CD14-positive monocyte (primary cell): ENCODE data around the gene KIF26B. TPM values are rescaled to one million over a fixed set of nuclear protein-coding genes. Genes with fewer than 3 reads are reported as not detected.

Source experiments
- DNase-seq, 3 donors: peaks; one replicate each; pipeline ENCODE4 v3.0.0-alpha.2; 2011 to 2022
- H2AFZ ChIP-seq: 2 replicates; pipeline ENCODE4 v1.6.0; 2012; ENCODE audit warnings: mild to moderate bottlenecking, low read depth, low read length, inconsistent platforms; ENCODE audit not compliant: insufficient read depth, poor library complexity, severe bottlenecking
- H3K27ac ChIP-seq, 2 donors: 1 replicate in 1 of 2; 2 replicates in 1 of 2; pipeline ENCODE4 v1.5.1; 2012 to 2013; ENCODE audit warnings: low read length in 2 of 2, control low read depth in 1 of 2, inconsistent platforms in 1 of 2, low read depth in 1 of 2, mild to moderate bottlenecking in 1 of 2
- H3K27me3 ChIP-seq, 2 donors: one replicate each; pipeline versions ENCODE4 v1.6.0 to v1.6.1; 2011 to 2013; ENCODE audit warnings: low read length in 2 of 2; ENCODE audit not compliant: control insufficient read depth in 2 of 2, insufficient read depth in 2 of 2
- H3K36me3 ChIP-seq, 2 donors: replicated peaks in 1 of 2; 1 replicate in 1 of 2; 2 replicates in 1 of 2; pipeline versions ENCODE4 v1.5.1 to v1.6.1; 2012 to 2013; ENCODE audit warnings: low read length in 2 of 2, control low read depth in 1 of 2, inconsistent platforms in 1 of 2, mild to moderate bottlenecking in 1 of 2; ENCODE audit not compliant: insufficient read depth in 2 of 2, control insufficient read depth in 1 of 2
- H3K4me1 ChIP-seq, 2 donors: 1 replicate in 1 of 2; 2 replicates in 1 of 2; pipeline versions ENCODE4 v1.5.1 to v1.6.1; 2012 to 2013; ENCODE audit warnings: low read length in 2 of 2, control low read depth in 1 of 2, inconsistent platforms in 1 of 2, mild to moderate bottlenecking in 1 of 2, moderate library complexity in 1 of 2; ENCODE audit not compliant: insufficient read depth in 2 of 2, control insufficient read depth in 1 of 2
- H3K4me2 ChIP-seq: replicated peaks from 2 replicates; pipeline ENCODE3; 2012; ENCODE audit warnings: low read length, moderate library complexity, mild to moderate bottlenecking; ENCODE audit not compliant: poor library complexity, severe bottlenecking; ENCODE audit errors: extremely low read depth
- H3K4me3 ChIP-seq, 3 experiments: fragments of 200-600 bp in 1 of 3; sonication (generic) in 1 of 3; replicated peaks in 1 of 3; 1 replicate in 2 of 3; 2 replicates in 1 of 3; pipeline ENCODE4 v1.5.1; 2011 to 2013; ENCODE audit warnings: low read length in 3 of 3, mild to moderate bottlenecking in 3 of 3, control low read depth in 2 of 3, low read depth in 2 of 3, inconsistent platforms in 1 of 3, moderate library complexity in 1 of 3
- H3K79me2 ChIP-seq: 2 replicates; pipeline ENCODE4 v1.6.0; 2012; ENCODE audit warnings: mild to moderate bottlenecking, control low read depth, inconsistent platforms, low read length, moderate library complexity; ENCODE audit not compliant: insufficient read depth
- H3K9ac ChIP-seq: 2 replicates; pipeline ENCODE4 v1.6.0; 2017; ENCODE audit warnings: low read length, mild to moderate bottlenecking; ENCODE audit not compliant: insufficient read depth, poor library complexity, severe bottlenecking
- H3K9me3 ChIP-seq, 2 donors: replicated peaks in 1 of 2; 1 replicate in 1 of 2; 2 replicates in 1 of 2; pipeline versions ENCODE4 v1.5.1 to v1.6.1; 2012 to 2013; ENCODE audit warnings: low read length in 2 of 2, control low read depth in 1 of 2; ENCODE audit not compliant: control insufficient read depth in 1 of 2, insufficient read depth in 1 of 2
- H4K20me1 ChIP-seq: 2 replicates; pipeline ENCODE4 v1.6.0; 2012; ENCODE audit warnings: mild to moderate bottlenecking, low read length, control low read depth, moderate library complexity; ENCODE audit not compliant: insufficient read depth
- H3K27ac Mint-ChIP-seq, 7 donors: one replicate each; pipeline ENCODE4 v1.8.0; 2020; ENCODE audit warnings: mild to moderate bottlenecking in 7 of 7, mixed read lengths in 7 of 7, moderate library complexity in 6 of 7, inconsistent platforms in 2 of 7
- H3K27me3 Mint-ChIP-seq, 3 donors: one replicate each; pipeline ENCODE4 v1.8.0; 2021 to 2022; ENCODE audit warnings: low read depth in 3 of 3, mild to moderate bottlenecking in 3 of 3, mixed read lengths in 3 of 3, moderate library complexity in 3 of 3, inconsistent platforms in 1 of 3
- H3K36me3 Mint-ChIP-seq, 2 donors: one replicate each; pipeline ENCODE4 v1.8.0; 2020; ENCODE audit warnings: mixed read lengths in 2 of 2, inconsistent platforms in 1 of 2, mild to moderate bottlenecking in 1 of 2
- H3K4me1 Mint-ChIP-seq: one replicate; pipeline ENCODE4 v1.8.0; 2020; ENCODE audit warnings: mild to moderate bottlenecking, mixed read lengths
- H3K4me3 Mint-ChIP-seq, 2 donors: one replicate each; pipeline ENCODE4 v1.8.0; 2020; ENCODE audit warnings: mild to moderate bottlenecking in 2 of 2, mixed read lengths in 2 of 2, moderate library complexity in 1 of 2
- H3K9me3 Mint-ChIP-seq, 7 donors: one replicate each; pipeline ENCODE4 v1.8.0; 2020 to 2022; ENCODE audit warnings: mixed read lengths in 7 of 7, mild to moderate bottlenecking in 6 of 7, moderate library complexity in 6 of 7, inconsistent platforms in 2 of 7
- WGBS: methylation state at CpG from one replicate; pipeline ENCODE4 v1.1.5; 2013; ENCODE audit warnings: missing lambda C conversion rate; ENCODE audit not compliant: insufficient coverage; 5-methylcytosine and 5-hydroxymethylcytosine counted together
- intact Hi-C, 2 donors: fragments of 100-400 bp; cut with micrococcal nuclease; formaldehyde crosslinking; loops; one replicate each; pipeline versions ENCODE4 v1.15.0 to v1.15.1; 2023
- polyA plus RNA-seq, 3 donors: library from polyadenylated mRNA; depleted of rRNA in 1 of 3; unstranded in 2 of 3; stranded (reverse) in 1 of 3; fragments of 300-500 nt in 2 of 3; fragments of >200 nt in 1 of 3; fragmentation: Illumina TruSeq in 2 of 3; gene quantifications; 1 replicate in 2 of 3; 2 replicates in 1 of 3; pipeline ENCODE4 v1.2.3, GENCODE V29; 2012 to 2021
- TF ChIP-seq, protein P1 (sequence below): fragments of 200-600 bp; IDR thresholded peaks from one replicate; pipeline ENCODE4 v1.8.0; 2022; ENCODE audit warnings: antibody characterized with exemption, mild to moderate bottlenecking

Gene KIF26B
- polyA plus RNA-seq, 3 donors = 0.01 to 0.05 TPM; not detected in 1

DNA sequence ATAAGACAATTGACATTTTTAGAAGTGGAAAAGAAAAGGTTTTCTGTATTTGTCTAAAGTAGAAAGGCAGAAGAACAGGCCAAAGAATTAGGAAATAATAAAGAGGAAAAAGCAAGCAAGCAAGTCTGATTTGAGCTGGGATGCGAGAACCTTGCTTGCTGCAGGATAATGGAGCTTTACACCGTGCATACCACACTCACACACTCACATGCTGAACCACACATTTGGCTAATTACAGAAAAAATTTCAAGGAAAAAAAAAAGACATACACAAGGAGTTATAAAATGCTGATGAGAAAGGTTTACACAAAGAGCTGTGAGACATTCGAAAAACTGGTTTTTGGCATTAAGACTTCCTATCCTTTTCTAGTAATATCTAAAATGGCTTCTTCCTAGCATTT is 593.9 kb downstream of the KIF26B start:
- H3K4me1 ChIP-seq = no peaks in the 10 kb centered on the region
- H3K9me3 Mint-ChIP-seq = peaks cover 0 to 9% (median 6%) of the 10 kb centered on the region in 7 donors
- no peaks in the 10 kb centered on the region for H3K79me2 ChIP-seq
- H3K27ac Mint-ChIP-seq = no peak overlapping the region
- no CpG with 5 or more reads among the region's 3 CpGs for WGBS
- H3K27me3 Mint-ChIP-seq = no peaks in the 10 kb centered on the region
- H4K20me1 ChIP-seq = no peaks in the 10 kb centered on the region
- no peak for DNase-seq
- TF ChIP-seq, protein P1, sequence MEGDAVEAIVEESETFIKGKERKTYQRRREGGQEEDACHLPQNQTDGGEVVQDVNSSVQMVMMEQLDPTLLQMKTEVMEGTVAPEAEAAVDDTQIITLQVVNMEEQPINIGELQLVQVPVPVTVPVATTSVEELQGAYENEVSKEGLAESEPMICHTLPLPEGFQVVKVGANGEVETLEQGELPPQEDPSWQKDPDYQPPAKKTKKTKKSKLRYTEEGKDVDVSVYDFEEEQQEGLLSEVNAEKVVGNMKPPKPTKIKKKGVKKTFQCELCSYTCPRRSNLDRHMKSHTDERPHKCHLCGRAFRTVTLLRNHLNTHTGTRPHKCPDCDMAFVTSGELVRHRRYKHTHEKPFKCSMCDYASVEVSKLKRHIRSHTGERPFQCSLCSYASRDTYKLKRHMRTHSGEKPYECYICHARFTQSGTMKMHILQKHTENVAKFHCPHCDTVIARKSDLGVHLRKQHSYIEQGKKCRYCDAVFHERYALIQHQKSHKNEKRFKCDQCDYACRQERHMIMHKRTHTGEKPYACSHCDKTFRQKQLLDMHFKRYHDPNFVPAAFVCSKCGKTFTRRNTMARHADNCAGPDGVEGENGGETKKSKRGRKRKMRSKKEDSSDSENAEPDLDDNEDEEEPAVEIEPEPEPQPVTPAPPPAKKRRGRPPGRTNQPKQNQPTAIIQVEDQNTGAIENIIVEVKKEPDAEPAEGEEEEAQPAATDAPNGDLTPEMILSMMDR = no peak
- H3K4me1 Mint-ChIP-seq = no peaks in the 10 kb centered on the region
- H3K36me3 Mint-ChIP-seq = peaks cover 0 to 2% of the 10 kb centered on the region in 2 donors
- H3K4me3 ChIP-seq = no peak overlapping the region
- no peak overlapping the region for H3K4me3 Mint-ChIP-seq
- H3K27ac ChIP-seq = no peak overlapping the region
- H3K9me3 ChIP-seq = no peaks in the 10 kb centered on the region
- H3K4me2 ChIP-seq = no peak overlapping the region
- H3K27me3 ChIP-seq = no peaks in the 10 kb centered on the region
- H2AFZ ChIP-seq = no peak overlapping the region
- intact Hi-C loops = no loop called here
- H3K9ac ChIP-seq = no peak overlapping the region
- no peaks in the 10 kb centered on the region for H3K36me3 ChIP-seq

DNA sequence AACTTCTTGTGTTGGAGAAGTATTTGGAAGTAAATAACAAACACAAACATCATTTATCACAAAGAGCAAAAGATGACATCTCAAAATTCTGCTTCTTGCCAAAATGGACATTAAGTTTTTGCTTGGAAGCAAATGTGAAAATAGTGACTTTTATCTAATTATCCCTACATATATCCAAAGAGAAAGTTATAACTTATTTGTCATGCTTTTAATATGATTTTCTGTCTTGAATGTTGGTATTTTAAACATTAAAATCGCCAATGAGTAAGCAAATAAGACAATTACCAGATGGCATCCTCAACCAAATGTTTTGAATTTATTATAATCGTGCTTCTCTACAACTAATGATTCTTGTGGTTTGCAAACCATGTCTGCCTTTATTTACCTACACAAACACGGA is 594.3 kb downstream of the KIF26B start:
- Histone ChIP-seq H3K4me2 (no peak overlapping the region), H2AFZ (no peak overlapping the region), H3K79me2 (no peaks in the 10 kb centered on the region), H3K9ac (no peak overlapping the region), H3K4me1 (no peaks in the 10 kb centered on the region), H3K27me3 (no peaks in the 10 kb centered on the region), H3K36me3 (no peaks in the 10 kb centered on the region), H4K20me1 (no peaks in the 10 kb centered on the region), H3K9me3 (no peaks in the 10 kb centered on the region), H3K4me3 (no peak overlapping the region), H3K27ac (no peak overlapping the region)
- intact Hi-C loops = no loop called here
- peaks cover 0 to 9% (median 6%) of the 10 kb centered on the region in 7 donors for H3K9me3 Mint-ChIP-seq
- no peak for DNase-seq
- H3K27ac Mint-ChIP-seq = no peak overlapping the region
- 100% methylated on average over 1 of the region's 3 CpGs for WGBS
- TF ChIP-seq, protein P1 = no peak
- no peaks in the 10 kb centered on the region for H3K4me1 Mint-ChIP-seq
- H3K4me3 Mint-ChIP-seq = no peak overlapping the region
- no peaks in the 10 kb centered on the region for H3K27me3 Mint-ChIP-seq
- peaks cover 0 to 2% of the 10 kb centered on the region in 2 donors for H3K36me3 Mint-ChIP-seq
